MM.1S (cell line): ENCODE results near the gene EIF4A3.

Experiments
- EZH2 ChIP-seq: fragments of 300-600 bp; sonication (generic); optimal IDR thresholded peaks from 2 replicates; pipeline ENCODE3; 2017; ENCODE audit warnings: low read depth, mild to moderate bottlenecking, antibody characterized with exemption, low read length, mixed read lengths
- EZH2phosphoT487 ChIP-seq: fragments of 300-600 bp; sonication (generic); IDR thresholded peaks from 2 replicates; pipeline ENCODE4 v1.6.1; 2018; ENCODE audit warnings: antibody characterized with exemption, low read length
- TF ChIP-seq, protein P1 (sequence below): fragments of 300-600 bp; sonication (generic); IDR thresholded peaks from 2 replicates; pipeline ENCODE4 v1.5.1; 2016; ENCODE audit warnings: antibody characterized with exemption, low read length, mixed read lengths

DNA sequence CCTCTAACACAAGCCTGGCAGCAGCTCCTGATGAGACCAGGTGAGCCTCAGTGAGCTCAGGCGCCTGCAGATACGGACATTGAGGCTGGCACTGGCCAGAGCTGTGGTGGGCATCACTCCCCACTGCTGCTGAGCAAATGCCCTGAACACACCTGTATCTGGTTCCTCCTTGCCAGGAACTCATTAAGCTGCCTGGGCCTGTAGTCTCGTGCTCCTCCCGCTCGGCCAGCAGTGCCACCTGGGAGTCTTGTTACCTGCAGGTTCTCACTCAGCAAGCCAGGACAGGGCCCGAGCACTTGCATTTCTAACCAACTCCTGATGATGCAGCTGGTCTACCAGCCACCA lies 13.3 kb downstream of the EIF4A3 start:
- TF ChIP-seq, protein P1, sequence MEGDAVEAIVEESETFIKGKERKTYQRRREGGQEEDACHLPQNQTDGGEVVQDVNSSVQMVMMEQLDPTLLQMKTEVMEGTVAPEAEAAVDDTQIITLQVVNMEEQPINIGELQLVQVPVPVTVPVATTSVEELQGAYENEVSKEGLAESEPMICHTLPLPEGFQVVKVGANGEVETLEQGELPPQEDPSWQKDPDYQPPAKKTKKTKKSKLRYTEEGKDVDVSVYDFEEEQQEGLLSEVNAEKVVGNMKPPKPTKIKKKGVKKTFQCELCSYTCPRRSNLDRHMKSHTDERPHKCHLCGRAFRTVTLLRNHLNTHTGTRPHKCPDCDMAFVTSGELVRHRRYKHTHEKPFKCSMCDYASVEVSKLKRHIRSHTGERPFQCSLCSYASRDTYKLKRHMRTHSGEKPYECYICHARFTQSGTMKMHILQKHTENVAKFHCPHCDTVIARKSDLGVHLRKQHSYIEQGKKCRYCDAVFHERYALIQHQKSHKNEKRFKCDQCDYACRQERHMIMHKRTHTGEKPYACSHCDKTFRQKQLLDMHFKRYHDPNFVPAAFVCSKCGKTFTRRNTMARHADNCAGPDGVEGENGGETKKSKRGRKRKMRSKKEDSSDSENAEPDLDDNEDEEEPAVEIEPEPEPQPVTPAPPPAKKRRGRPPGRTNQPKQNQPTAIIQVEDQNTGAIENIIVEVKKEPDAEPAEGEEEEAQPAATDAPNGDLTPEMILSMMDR, result no peak
- no peak for TF ChIP-seq EZH2
- no peak for TF ChIP-seq EZH2phosphoT487
